IMR-90 (cell line): ENCODE data around the gene GPR27. TPM values are rescaled to one million over a fixed set of nuclear protein-coding genes. Genes with fewer than 3 reads are reported as not detected.

Experiments used
- ATAC-seq: fragments of 200-7000 bp; cut with Tn5 transposase; 2 replicates; pipeline ENCODE4 v1.9.1; 2020; ENCODE audit warnings: low read depth, mild to moderate bottlenecking, moderate library complexity
- BruUV-seq: library from RNA; stranded (reverse); fragments of 400-500 nt; replicated peaks from 2 replicates; lab custom pipeline; 2021; lab: Mats Ljungman, UMichigan
- CTCF ChIA-PET: fragments of 300-600 bp; formaldehyde crosslinking; extraction: SDS; loops from one replicate; lab custom pipeline; 2021; ENCODE audit warnings: antibody characterized with exemption; lab: Yijun Ruan, JAX
- POLR2A ChIA-PET: fragments of 300-600 bp; sonication (Branson Sonifier 250); formaldehyde crosslinking; loops from one replicate; lab custom pipeline; 2022; ENCODE audit warnings: antibody characterized with exemption; ENCODE audit not compliant: unreplicated experiment; lab: Charles Lee
- DNase-seq: peaks from one replicate; pipeline ENCODE4 v3.0.0; 2013
- H2AFZ ChIP-seq: replicated peaks from 2 replicates; pipeline ENCODE3; 2013; ENCODE audit warnings: low read length, mild to moderate bottlenecking; ENCODE audit not compliant: poor library complexity
- H2AK5ac ChIP-seq: 2 replicates; pipeline ENCODE4 v1.6.1; 2013; ENCODE audit warnings: low read depth, low read length, inconsistent platforms
- H2AK9ac ChIP-seq: replicated peaks from 2 replicates; pipeline ENCODE3; 2013; ENCODE audit warnings: mild to moderate bottlenecking, low read depth, low read length, moderate library complexity; ENCODE audit not compliant: poor library complexity
- H2BK120ac ChIP-seq: 2 replicates; pipeline ENCODE4 v1.6.1; 2013; ENCODE audit warnings: low read depth, low read length, inconsistent platforms
- H2BK15ac ChIP-seq: 3 replicates; pipeline ENCODE4 v1.6.1; 2013; ENCODE audit warnings: low read depth, low read length, inconsistent platforms
- H2BK20ac ChIP-seq: 2 replicates; pipeline ENCODE4 v1.6.1; 2013; ENCODE audit warnings: low read depth, mild to moderate bottlenecking, inconsistent platforms, low read length, moderate library complexity
- H2BK5ac ChIP-seq: 2 replicates; pipeline ENCODE4 v1.6.1; 2013; ENCODE audit warnings: mild to moderate bottlenecking, low read depth, low read length, inconsistent platforms; ENCODE audit not compliant: poor library complexity, severe bottlenecking
- H3K14ac ChIP-seq: replicated peaks from 2 replicates; pipeline ENCODE4 v1.6.1; 2013; ENCODE audit warnings: low read depth, low read length, inconsistent platforms
- H3K18ac ChIP-seq: 2 replicates; pipeline ENCODE4 v1.6.1; 2013; ENCODE audit warnings: low read depth, low read length, control low read depth
- H3K23ac ChIP-seq: 2 replicates; pipeline ENCODE4 v1.6.1; 2013; ENCODE audit warnings: low read depth, low read length, inconsistent platforms
- H3K27ac ChIP-seq: 2 replicates; pipeline ENCODE4 v1.5.1; 2013; ENCODE audit warnings: mild to moderate bottlenecking, control low read depth, low read length; ENCODE audit not compliant: insufficient read depth
- H3K27me3 ChIP-seq: 2 replicates; pipeline ENCODE4 v1.6.1; 2013; ENCODE audit warnings: low read length; ENCODE audit not compliant: control insufficient read depth, insufficient read depth
- H3K36me3 ChIP-seq: 2 replicates; pipeline ENCODE4 v1.6.1; 2013; ENCODE audit warnings: low read length, mixed read lengths; ENCODE audit not compliant: control insufficient read depth, insufficient read depth
- H3K4ac ChIP-seq: 2 replicates; pipeline ENCODE4 v1.6.1; 2013; ENCODE audit warnings: low read depth, low read length, inconsistent platforms
- H3K4me1 ChIP-seq: 2 replicates; pipeline ENCODE4 v1.6.1; 2013; ENCODE audit warnings: low read length, mixed read lengths; ENCODE audit not compliant: control insufficient read depth, insufficient read depth
- H3K4me2 ChIP-seq: 2 replicates; pipeline ENCODE4 v1.6.1; 2013; ENCODE audit warnings: low read depth, mild to moderate bottlenecking, control low read depth, low read length, moderate library complexity
- H3K4me3 ChIP-seq: 2 replicates; pipeline ENCODE4 v1.5.1; 2013; ENCODE audit warnings: low read depth, mild to moderate bottlenecking, control low read depth, low read length, moderate library complexity; ENCODE audit not compliant: insufficient read depth
- H3K56ac ChIP-seq: 2 replicates; pipeline ENCODE4 v1.6.1; 2013; ENCODE audit warnings: low read length, inconsistent platforms; ENCODE audit not compliant: insufficient read depth; ENCODE audit errors: extremely low read depth
- H3K79me1 ChIP-seq, 2 experiments: 2 replicates each; pipeline ENCODE4 v1.6.1; 2013; ENCODE audit warnings: low read length in 2 of 2, inconsistent platforms in 1 of 2, low read depth in 1 of 2
- H3K9ac ChIP-seq: 2 replicates; pipeline ENCODE4 v1.6.1; 2013; ENCODE audit warnings: low read depth, low read length, control low read depth
- H3K9me1 ChIP-seq: 2 replicates; pipeline ENCODE4 v1.6.1; 2013; ENCODE audit warnings: low read length, inconsistent platforms; ENCODE audit not compliant: insufficient read depth
- H3K9me3 ChIP-seq: 2 replicates; pipeline ENCODE4 v1.6.1; 2013; ENCODE audit warnings: low read length; ENCODE audit not compliant: control insufficient read depth, insufficient read depth
- H4K20me1 ChIP-seq: 2 replicates; pipeline ENCODE4 v1.6.1; 2013; ENCODE audit warnings: low read length, inconsistent platforms; ENCODE audit not compliant: insufficient read depth
- H4K5ac ChIP-seq: 2 replicates; pipeline ENCODE4 v1.6.1; 2013; ENCODE audit warnings: mild to moderate bottlenecking, low read depth, low read length, control low read depth
- H4K8ac ChIP-seq, 2 experiments: 2 replicates each; pipeline ENCODE4 v1.6.1; 2013; ENCODE audit warnings: low read depth in 2 of 2, low read length in 2 of 2, control low read depth in 1 of 2, inconsistent platforms in 1 of 2
- H4K91ac ChIP-seq: 2 replicates; pipeline ENCODE4 v1.6.1; 2013; ENCODE audit warnings: low read depth, low read length, inconsistent platforms; ENCODE audit not compliant: insufficient read depth
- USF2 ChIP-seq: fragments of 150-350 bp; IDR thresholded peaks from 2 replicates; pipeline ENCODE4 v1.6.1; 2017; ENCODE audit warnings: mild to moderate bottlenecking, antibody characterized with exemption, low read length, low read depth
- WGBS, 2 experiments: methylation state at CpG; one replicate each; pipeline versions ENCODE4 v1.1.5 to v1.1.7; 2013; ENCODE audit warnings: missing lambda C conversion rate in 2 of 2; ENCODE audit not compliant: insufficient read length in 1 of 2; ENCODE audit errors: extremely low coverage in 2 of 2; 5-methylcytosine and 5-hydroxymethylcytosine counted together
- dilution Hi-C: fragments of 300-500 bp; cut with HindIII; formaldehyde crosslinking; loops from one replicate; pipeline ENCODE4 v1.14.3; 2018; ENCODE audit warnings: low sequenced_read_pairs; ENCODE audit not compliant: unreplicated experiment
- in situ Hi-C: fragments of 300-500 bp; cut with MboI; formaldehyde crosslinking; loops from 3 replicates; pipeline ENCODE4 v1.14.3; 2019; ENCODE audit warnings: low sequenced_read_pairs, inconsistent platforms, mixed read lengths
- intact Hi-C: fragments of 100-400 bp; cut with micrococcal nuclease; formaldehyde crosslinking; loops from 2 replicates; pipeline ENCODE4 v1.10.0; 2022
- polyA plus RNA-seq, 3 experiments: library from polyadenylated mRNA; depleted of rRNA; stranded (reverse); fragments of >200 nt; gene quantifications; 2 replicates each; pipeline ENCODE4 v1.2.3, GENCODE V29; 2012; ENCODE audit warnings: low replicate concordance in 1 of 3
- total RNA-seq: library from RNA; depleted of rRNA; stranded (reverse); fragments of >200 nt; gene quantifications from 2 replicates; pipeline ENCODE4 v1.2.3, GENCODE V29; 2012

The GPR27 gene
- total and polyA plus RNA-seq, 2 of the 4 experiments (the other 2 are of a cell fraction) = not detected

- no peak overlapping the region for H2AK5ac ChIP-seq
- dilution Hi-C loops = no loop called here
- no peak overlapping the region for H3K18ac ChIP-seq
These were observed 40.6 kb upstream of the GPR27 start for GRCh38 chr3:71713041-71713440.

More at GRCh38 chr3:71713041-71713440, 40.6 kb upstream of the GPR27 start:
- Histone ChIP-seq H2BK20ac (no peak overlapping the region), H3K27ac (no peak overlapping the region), H4K20me1 (no peaks in the 10 kb centered on the region; the same call in 1 of the 2 replicates), H2AK9ac (no peak overlapping the region), H3K56ac (no peak overlapping the region), H3K27me3 (peaks cover 23% of the 10 kb centered on the region), H3K23ac (no peak overlapping the region), H4K5ac (no peak overlapping the region), H3K4me2 (no peak overlapping the region), H3K79me1 (no peaks in the 10 kb centered on the region), H3K4me3 (no peak overlapping the region), H2AFZ (no peak overlapping the region), H3K14ac (no peak overlapping the region), H4K8ac (no peak overlapping the region), H3K9ac (no peak overlapping the region), H2BK15ac (no peak overlapping the region), H3K9me3 (no peaks in the 10 kb centered on the region), H3K4ac (no peak overlapping the region), H4K91ac (no peak overlapping the region), H2BK5ac (no peak overlapping the region), H3K36me3 (no peaks in the 10 kb centered on the region), H3K9me1 (no peaks in the 10 kb centered on the region), H3K4me1 (no peaks in the 10 kb centered on the region; the same call in 1 of the 2 replicates), H2BK120ac (no peak overlapping the region)
- ChIA-PET CTCF (no interaction called here), POLR2A (no interaction called here)
- TF ChIP-seq USF2 = no peak
- intact Hi-C loops (loop anchor here (5.0 to 10.0 kb wide), 5 partner anchors 159 to 1374 kb away; no protein-coding TSS in a partner anchor), in situ Hi-C loops (no loop called here)
- WGBS, 2 experiments = no CpG with 5 or more reads among the region's 2 CpGs
- ATAC-seq (no peak), DNase-seq (no peak)
- BruUV-seq = no TSS peak
